IPS-20b (cell line): Measurements from ENCODE around the gene MMP8.

ENCODE experiments used
- H3K27ac ChIP-seq: one replicate; pipeline ENCODE4 v1.5.1; 2013; ENCODE audit warnings: low read length
- H3K27me3 ChIP-seq: 2 replicates; pipeline ENCODE4 v1.6.1; 2013; ENCODE audit warnings: mild to moderate bottlenecking, low read length, inconsistent platforms; ENCODE audit not compliant: insufficient read depth
- H3K36me3 ChIP-seq: 2 replicates; pipeline ENCODE4 v1.6.1; 2013; ENCODE audit warnings: low read depth, mild to moderate bottlenecking, inconsistent platforms, low read length, moderate library complexity; ENCODE audit not compliant: insufficient read depth
- H3K4me1 ChIP-seq: 2 replicates; pipeline ENCODE4 v1.6.1; 2013; ENCODE audit warnings: mild to moderate bottlenecking, control low read depth, inconsistent platforms, low read length, moderate library complexity; ENCODE audit not compliant: insufficient read depth
- H3K4me3 ChIP-seq: 2 replicates; pipeline ENCODE4 v1.5.1; 2013; ENCODE audit warnings: mild to moderate bottlenecking, low read length, inconsistent platforms
- H3K9ac ChIP-seq: 2 replicates; pipeline ENCODE4 v1.6.1; 2013; ENCODE audit warnings: low read depth, mild to moderate bottlenecking, inconsistent platforms, low read length, moderate library complexity
- H3K9me3 ChIP-seq: 2 replicates; pipeline ENCODE4 v1.6.1; 2013; ENCODE audit warnings: mild to moderate bottlenecking, low read depth, low read length, inconsistent platforms; ENCODE audit not compliant: insufficient read depth

The MMP8 gene

DNA sequence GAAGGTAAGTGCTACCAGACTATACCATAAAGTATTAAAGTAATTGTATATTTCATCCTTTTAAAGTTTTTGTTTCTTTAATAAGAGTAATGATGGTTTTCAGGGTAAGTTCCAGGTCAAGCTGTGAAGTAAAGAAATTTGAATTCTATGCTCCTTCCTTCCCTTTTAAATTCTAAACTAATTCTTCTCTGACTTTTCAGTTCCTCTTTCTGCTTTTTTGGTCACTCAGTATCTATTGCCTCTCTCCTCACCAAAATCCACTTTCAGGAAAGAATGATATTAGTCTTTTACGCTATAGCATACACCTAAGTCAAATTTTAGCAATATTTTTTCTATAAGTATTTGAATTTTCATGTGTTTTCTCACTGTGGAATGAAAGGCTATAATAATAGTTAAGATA is 8.2 kb downstream of the MMP8 start:
- Histone ChIP-seq H3K36me3 (no peaks in the 10 kb centered on the region), H3K4me3 (no peak overlapping the region), H3K4me1 (no peaks in the 10 kb centered on the region), H3K27me3 (no peaks in the 10 kb centered on the region), H3K9ac (no peak overlapping the region), H3K9me3 (no peaks in the 10 kb centered on the region), H3K27ac (no peak overlapping the region)

GRCh38 chr11:102712137-102712536 is 12.6 kb downstream of the MMP8 start:
- Histone ChIP-seq H3K4me1 (no peaks in the 10 kb centered on the region), H3K27me3 (no peaks in the 10 kb centered on the region), H3K27ac (no peak overlapping the region), H3K9ac (no peak overlapping the region), H3K4me3 (no peak overlapping the region), H3K36me3 (no peaks in the 10 kb centered on the region), H3K9me3 (no peaks in the 10 kb centered on the region)

- Histone ChIP-seq H3K27ac (no peak overlapping the region), H3K4me1 (no peaks in the 10 kb centered on the region), H3K36me3 (no peaks in the 10 kb centered on the region), H3K9ac (no peak overlapping the region), H3K9me3 (no peaks in the 10 kb centered on the region), H3K27me3 (no peaks in the 10 kb centered on the region), H3K4me3 (no peak overlapping the region)
Observed at GRCh38 chr11:102709201-102709945, 15.4 kb downstream of the MMP8 start.

DNA sequence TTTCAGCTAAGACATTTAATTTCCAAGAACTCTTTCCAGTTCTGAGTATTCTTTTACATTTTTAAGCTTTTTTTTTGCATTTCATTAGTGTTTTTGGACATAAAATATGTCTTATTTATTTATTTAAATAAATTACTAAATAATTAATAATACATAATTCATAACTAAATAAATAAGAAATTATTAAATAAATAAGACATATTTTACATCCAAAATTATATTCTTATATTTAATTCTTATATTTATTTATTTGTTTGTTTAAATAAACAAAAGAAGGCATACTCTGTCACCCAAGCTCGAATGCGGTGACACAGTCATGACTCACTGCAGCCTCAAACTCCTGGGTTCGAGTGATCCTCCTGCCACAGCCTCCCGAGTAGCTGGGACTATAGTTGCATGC is 16.1 kb downstream of the MMP8 start:
- H3K27ac ChIP-seq: no peak overlapping the region
- no peaks in the 10 kb centered on the region for H3K36me3 ChIP-seq
- no peak overlapping the region for H3K9ac ChIP-seq
- no peak overlapping the region for H3K4me3 ChIP-seq
- H3K9me3 ChIP-seq: no peaks in the 10 kb centered on the region
- no peaks in the 10 kb centered on the region for H3K4me1 ChIP-seq
- no peaks in the 10 kb centered on the region for H3K27me3 ChIP-seq

DNA sequence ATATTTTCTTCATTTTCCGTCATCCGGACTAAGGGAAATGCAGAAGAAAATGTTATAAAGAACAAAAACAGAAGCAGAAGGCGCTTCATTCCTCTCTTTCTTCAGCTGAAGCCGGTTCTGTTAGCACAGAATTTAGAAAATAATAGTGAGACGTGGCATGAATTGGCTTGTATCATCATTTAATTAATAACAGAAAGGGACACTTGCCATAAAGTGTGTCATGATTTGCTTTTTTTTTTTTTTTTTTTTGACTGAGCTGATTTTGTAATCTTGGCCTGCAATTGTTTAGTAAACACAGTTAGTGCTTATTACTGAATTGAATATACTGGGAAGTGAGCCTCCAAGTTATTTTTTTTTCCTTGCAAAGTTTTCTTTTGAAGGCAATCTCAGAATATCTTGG is 19.1 kb downstream of the MMP8 start, which contains the start of gene MMP27:
Gene MMP27, minus strand, starts transcription at position 144 of the 400 bp plus-strand sequence. Its CDS starts 55 bp downstream, at position 89.
- no peak within 1 kb of the TSS for H3K27ac ChIP-seq

GRCh38 chr11:102704841-102705240 is 19.9 kb downstream of the MMP8 start:
- H3K9ac ChIP-seq: no peak overlapping the region
- no peaks in the 10 kb centered on the region for H3K27me3 ChIP-seq
- H3K9me3 ChIP-seq: no peaks in the 10 kb centered on the region
- no peak overlapping the region for H3K27ac ChIP-seq
- H3K4me1 ChIP-seq: no peaks in the 10 kb centered on the region
- no peak overlapping the region for H3K4me3 ChIP-seq
- no peaks in the 10 kb centered on the region for H3K36me3 ChIP-seq

More for the DNA sequence above, 19.1 kb downstream of the MMP8 start, which contains the start of gene MMP27:
- Histone ChIP-seq H3K4me3 (no peak within 1 kb of the TSS), H3K36me3 (no peaks in the 10 kb centered on the region), H3K9me3 (no peaks in the 10 kb centered on the region), H3K27me3 (no peaks in the 10 kb centered on the region), H3K4me1 (no peaks in the 10 kb centered on the region), H3K9ac (no peak within 1 kb of the TSS)

DNA sequence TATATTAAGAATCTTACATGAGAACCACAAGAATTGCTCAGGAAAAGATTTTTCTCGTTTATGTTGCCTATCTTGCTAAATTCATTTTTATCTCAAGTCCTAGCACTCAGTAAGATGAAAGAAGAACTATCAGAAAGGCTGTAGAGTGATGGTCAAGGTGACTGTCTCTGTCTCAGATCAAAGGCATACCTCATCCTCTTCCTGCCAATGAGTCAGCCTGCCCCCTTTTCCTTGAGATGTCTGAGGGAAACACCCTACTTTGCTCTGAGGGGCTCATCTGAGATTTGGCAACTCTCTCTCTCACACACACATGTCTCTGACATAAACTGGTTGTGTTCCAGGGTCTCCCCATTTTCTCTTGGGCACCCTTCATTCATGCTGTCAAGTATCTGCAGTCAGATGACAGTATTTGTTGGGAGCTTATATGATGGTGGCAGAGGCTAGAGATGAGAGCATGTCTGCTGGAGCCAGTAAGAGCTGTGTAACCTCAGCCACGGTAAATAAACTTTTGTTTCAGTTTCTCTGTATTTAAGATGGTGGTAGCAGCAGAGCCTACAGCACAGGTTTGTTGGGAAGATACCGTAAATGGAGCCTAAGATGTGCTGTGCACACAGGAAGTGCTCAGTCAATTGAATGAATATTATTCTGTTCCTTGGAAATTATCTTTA is 20.8 kb downstream of the MMP8 start:
- no peak overlapping the region for H3K27ac ChIP-seq

GRCh38 chr11:102695201-102695600 is 29.6 kb downstream of the MMP8 start:
- Histone ChIP-seq H3K4me1 (peaks cover 4% of the 10 kb centered on the region; the same call in 1 of the 2 replicates), H3K36me3 (no peaks in the 10 kb centered on the region), H3K9me3 (no peaks in the 10 kb centered on the region), H3K9ac (no peak overlapping the region), H3K27me3 (no peaks in the 10 kb centered on the region), H3K4me3 (no peak overlapping the region), H3K27ac (no peak overlapping the region)

More for the DNA sequence above, 20.8 kb downstream of the MMP8 start:
- Histone ChIP-seq H3K27me3 (no peaks in the 10 kb centered on the region), H3K4me3 (no peak overlapping the region), H3K36me3 (no peaks in the 10 kb centered on the region), H3K9me3 (no peaks in the 10 kb centered on the region), H3K4me1 (no peaks in the 10 kb centered on the region), H3K9ac (no peak overlapping the region)

- Histone ChIP-seq H3K4me3 (no peak overlapping the region; the same call in 1 of the 2 replicates), H3K4me1 (peaks cover 18% of the 10 kb centered on the region; the same call in 1 of the 2 replicates), H3K27me3 (no peaks in the 10 kb centered on the region), H3K9me3 (no peaks in the 10 kb centered on the region), H3K36me3 (no peaks in the 10 kb centered on the region), H3K27ac (no peak overlapping the region), H3K9ac (no peak overlapping the region)
Observed at GRCh38 chr11:102685754-102686153, 39.0 kb downstream of the MMP8 start.

DNA sequence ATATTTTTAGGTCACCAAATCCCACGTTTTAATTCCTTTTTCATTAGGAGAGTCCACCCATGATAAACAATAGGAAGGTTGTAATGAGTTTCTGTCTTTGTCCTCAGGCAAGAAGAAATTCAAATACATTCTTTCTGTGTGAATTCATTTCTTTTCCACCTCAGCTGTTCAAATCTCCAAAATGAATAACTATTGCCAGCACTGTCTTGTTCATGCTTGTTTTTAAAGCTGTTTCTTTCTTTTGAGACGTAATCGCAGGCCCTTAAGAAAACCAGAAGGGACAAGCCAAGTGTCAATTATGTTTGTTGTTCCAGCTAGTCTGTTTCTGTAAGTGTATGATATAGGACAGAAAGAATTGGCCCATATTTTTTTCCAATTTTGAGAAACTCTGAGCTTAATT is 39.4 kb downstream of the MMP8 start:
- Histone ChIP-seq H3K9ac (no peak overlapping the region), H3K27me3 (no peaks in the 10 kb centered on the region), H3K36me3 (no peaks in the 10 kb centered on the region), H3K27ac (no peak overlapping the region), H3K4me1 (peaks cover 16% of the 10 kb centered on the region; the same call in 1 of the 2 replicates), H3K9me3 (no peaks in the 10 kb centered on the region), H3K4me3 (no peak overlapping the region)

DNA sequence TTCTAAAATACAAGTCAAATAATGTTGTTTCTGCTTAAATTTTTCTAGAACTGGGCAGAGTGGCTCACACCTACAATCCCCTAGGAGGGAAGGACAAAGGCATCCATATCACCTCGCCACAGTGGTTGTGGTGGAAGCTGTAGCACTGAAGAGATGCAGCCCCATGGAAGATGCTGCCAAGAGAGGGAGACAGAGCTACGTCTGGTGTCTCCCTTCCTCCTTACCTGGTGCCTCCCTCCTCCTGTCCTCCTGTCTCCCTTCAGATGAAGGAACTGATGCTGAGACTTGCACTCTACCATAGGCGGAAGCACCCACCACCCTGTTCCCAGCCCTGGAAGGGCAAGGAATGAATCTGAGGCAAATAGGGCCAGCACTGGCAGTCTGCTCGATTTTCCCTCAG is 41.5 kb downstream of the MMP8 start:
- Histone ChIP-seq H3K4me1 (peaks cover 16% of the 10 kb centered on the region; the same call in 1 of the 2 replicates), H3K27ac (no peak overlapping the region), H3K27me3 (no peaks in the 10 kb centered on the region), H3K9ac (no peak overlapping the region), H3K4me3 (no peak overlapping the region), H3K9me3 (no peaks in the 10 kb centered on the region), H3K36me3 (no peaks in the 10 kb centered on the region)

DNA sequence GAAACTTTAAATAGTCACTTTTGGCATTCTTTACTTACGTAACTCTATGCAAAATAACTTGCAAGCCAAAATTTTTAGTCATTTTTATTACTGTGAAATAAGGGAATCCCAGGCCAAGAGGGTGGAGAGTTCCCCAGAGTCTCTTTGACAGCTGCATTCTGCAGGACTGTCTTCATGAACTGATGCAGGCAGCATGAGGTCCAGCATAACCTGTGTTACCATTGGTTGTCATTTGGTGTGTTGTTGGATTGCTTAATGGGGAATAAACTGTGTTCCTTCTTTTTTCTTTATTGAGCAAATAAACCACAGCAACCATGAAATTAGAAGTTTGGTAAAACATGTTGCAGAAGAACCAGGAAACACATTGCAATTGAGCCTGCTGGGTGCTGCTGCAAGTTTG is 43.8 kb downstream of the MMP8 start:
- no peak overlapping the region for H3K9ac ChIP-seq
- no peaks in the 10 kb centered on the region for H3K27me3 ChIP-seq
- H3K9me3 ChIP-seq: no peaks in the 10 kb centered on the region
- H3K36me3 ChIP-seq: no peaks in the 10 kb centered on the region
- no peak overlapping the region for H3K4me3 ChIP-seq
- H3K4me1 ChIP-seq: peaks cover 21% of the 10 kb centered on the region; the same call in 1 of the 2 replicates
- no peak overlapping the region for H3K27ac ChIP-seq
